ENCODE results near the gene DOCK2.

GRCh38 chr5:170109059-170110031 lies 472.3 kb downstream of the DOCK2 start:
- TF ChIP-seq CTCF (IDR thresholded peaks at IDR 0.05) (no peak), POLR2A (IDR thresholded peaks at IDR 0.05) (no peak)
